Brain microvascular endothelial cell (primary cell): Measurements from ENCODE around the gene SLC6A19.

Experiments used
- DNase-seq: peaks from one replicate; pipeline ENCODE4 v3.0.0-alpha.2; 2020
- H3K27ac ChIP-seq: fragments of 250-450 bp; sonication (Bioruptor Pico); 2 replicates; pipeline ENCODE4 v1.5.1; 2020; ENCODE audit warnings: mild to moderate bottlenecking, moderate library complexity
- H3K27me3 ChIP-seq: fragments of 250-450 bp; sonication (Bioruptor Pico); replicated peaks from 2 replicates; pipeline ENCODE4 v1.5.1; 2020; ENCODE audit warnings: mild to moderate bottlenecking
- H3K36me3 ChIP-seq: fragments of 250-450 bp; sonication (Bioruptor Pico); replicated peaks from 2 replicates; pipeline ENCODE4 v1.5.1; 2020; ENCODE audit warnings: mild to moderate bottlenecking
- H3K4me3 ChIP-seq: 2 replicates; pipeline ENCODE4 v1.5.1; 2011; ENCODE audit warnings: low read depth, mild to moderate bottlenecking, control low read depth, low read length, moderate library complexity
- CTCF ChIP-seq: IDR thresholded peaks from 2 replicates; pipeline ENCODE4 v1.5.1; 2011; ENCODE audit warnings: low read depth, mild to moderate bottlenecking, moderate library complexity, low read length, control low read depth, inconsistent platforms; ENCODE audit errors: missing control alignments
- in situ Hi-C: cut with HindIII; loops from 2 replicates; pipeline ENCODE4 v1.10.0; 2017; ENCODE audit warnings: low sequenced_read_pairs, low pct_ligation_motif_present

SLC6A19 gene

GRCh38 chr5:1268056-1268455 lies 66.7 kb downstream of the SLC6A19 start:
- Histone ChIP-seq H3K36me3 (no peaks in the 10 kb centered on the region), H3K27me3 (no peaks in the 10 kb centered on the region), H3K4me3 (no peak overlapping the region), H3K27ac (no peak overlapping the region)
- in situ Hi-C loops, result no loop called here
- no peak for DNase-seq
- TF ChIP-seq CTCF, result no peak

GRCh38 chr5:1268666-1269065 lies 67.3 kb downstream of the SLC6A19 start:
- Histone ChIP-seq H3K27me3 (no peaks in the 10 kb centered on the region), H3K4me3 (no peak overlapping the region), H3K27ac (no peak overlapping the region), H3K36me3 (no peaks in the 10 kb centered on the region)
- DNase-seq, result no peak
- in situ Hi-C loops, result no loop called here
- TF ChIP-seq CTCF, result no peak

- Histone ChIP-seq H3K4me3 (no peak overlapping the region), H3K36me3 (no peaks in the 10 kb centered on the region), H3K27ac (no peak overlapping the region), H3K27me3 (no peaks in the 10 kb centered on the region)
- in situ Hi-C loops, result no loop called here
- no peak for TF ChIP-seq CTCF
- DNase-seq, result no peak
Measured at GRCh38 chr5:1270426-1270825, 69.0 kb downstream of the SLC6A19 start.

GRCh38 chr5:1270933-1271914 lies 69.8 kb downstream of the SLC6A19 start:
- Histone ChIP-seq H3K27me3 (no peaks in the 10 kb centered on the region), H3K36me3 (no peaks in the 10 kb centered on the region), H3K4me3 (no peak overlapping the region), H3K27ac (no peak overlapping the region)
- no peak for DNase-seq
- in situ Hi-C loops, result no loop called here
- TF ChIP-seq CTCF, result no peak

GRCh38 chr5:1272201-1272600 lies 70.8 kb downstream of the SLC6A19 start:
- H3K4me3 ChIP-seq, result no peak overlapping the region
- no peak for TF ChIP-seq CTCF
- no peak for DNase-seq
- in situ Hi-C loops, result no loop called here
- H3K27me3 ChIP-seq, result no peaks in the 10 kb centered on the region
- no peak overlapping the region for H3K27ac ChIP-seq
- no peaks in the 10 kb centered on the region for H3K36me3 ChIP-seq
